Neural crest cell (in vitro differentiated cells): ENCODE measurements around the gene TK2. TPM values are rescaled to one million over a fixed set of nuclear protein-coding genes. Genes with fewer than 3 reads are reported as not detected.
"Not testable (repeated sequence)": the region's sequence is repeated elsewhere in the genome, so short reads cannot be mapped to it uniquely, and the experiment has no call there.

Experiments used
- DNase-seq: peaks from one replicate; pipeline ENCODE4 v3.0.0; 2021; ENCODE audit warnings: low read depth, mixed read lengths, low spot score
- H3K27ac Mint-ChIP-seq: one replicate; pipeline ENCODE4 v1.8.0; 2021; ENCODE audit warnings: mild to moderate bottlenecking, mixed read lengths; ENCODE audit not compliant: unreplicated experiment
- H3K27me3 Mint-ChIP-seq: 2 replicates; pipeline ENCODE4 v1.8.0; 2021; ENCODE audit warnings: low read depth, mild to moderate bottlenecking, mixed read lengths
- H3K36me3 Mint-ChIP-seq: 2 replicates; pipeline ENCODE4 v1.8.0; 2021; ENCODE audit warnings: low read depth, mild to moderate bottlenecking, mixed read lengths
- H3K4me1 Mint-ChIP-seq: 2 replicates; pipeline ENCODE4 v1.8.0; 2021; ENCODE audit warnings: mixed read lengths
- H3K4me3 Mint-ChIP-seq: one replicate; pipeline ENCODE4 v1.8.0; 2021; ENCODE audit warnings: mild to moderate bottlenecking, mixed read lengths
- H3K9me3 Mint-ChIP-seq: 2 replicates; pipeline ENCODE4 v1.8.0; 2021; ENCODE audit warnings: mixed read lengths
- total RNA-seq: library from RNA; stranded (reverse); gene quantifications from 2 replicates; pipeline ENCODE4 v1.2.1, GENCODE V29; 2021
- TF ChIP-seq, protein P1 (sequence below): fragments of 200-600 bp; sonication (generic); conservative IDR thresholded peaks from 2 replicates; pipeline ENCODE4 v1.5.0; 2021; ENCODE audit warnings: antibody characterized with exemption, mild to moderate bottlenecking

TK2 gene
- total RNA-seq, 1 donor from 2014 or later, result 16.3 TPM

GRCh38 chr16:66516808-66517585 lies 32.9 kb downstream of the TK2 start:
- TF ChIP-seq, protein P1, sequence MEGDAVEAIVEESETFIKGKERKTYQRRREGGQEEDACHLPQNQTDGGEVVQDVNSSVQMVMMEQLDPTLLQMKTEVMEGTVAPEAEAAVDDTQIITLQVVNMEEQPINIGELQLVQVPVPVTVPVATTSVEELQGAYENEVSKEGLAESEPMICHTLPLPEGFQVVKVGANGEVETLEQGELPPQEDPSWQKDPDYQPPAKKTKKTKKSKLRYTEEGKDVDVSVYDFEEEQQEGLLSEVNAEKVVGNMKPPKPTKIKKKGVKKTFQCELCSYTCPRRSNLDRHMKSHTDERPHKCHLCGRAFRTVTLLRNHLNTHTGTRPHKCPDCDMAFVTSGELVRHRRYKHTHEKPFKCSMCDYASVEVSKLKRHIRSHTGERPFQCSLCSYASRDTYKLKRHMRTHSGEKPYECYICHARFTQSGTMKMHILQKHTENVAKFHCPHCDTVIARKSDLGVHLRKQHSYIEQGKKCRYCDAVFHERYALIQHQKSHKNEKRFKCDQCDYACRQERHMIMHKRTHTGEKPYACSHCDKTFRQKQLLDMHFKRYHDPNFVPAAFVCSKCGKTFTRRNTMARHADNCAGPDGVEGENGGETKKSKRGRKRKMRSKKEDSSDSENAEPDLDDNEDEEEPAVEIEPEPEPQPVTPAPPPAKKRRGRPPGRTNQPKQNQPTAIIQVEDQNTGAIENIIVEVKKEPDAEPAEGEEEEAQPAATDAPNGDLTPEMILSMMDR, result no peak
- Mint-ChIP-seq H3K27me3 (no peaks in the 10 kb centered on the region), H3K4me1 (peaks cover 59% of the 10 kb centered on the region), H3K27ac (peak overlapping the region; percentile 100), H3K9me3 (no peaks in the 10 kb centered on the region), H3K4me3 (peak overlapping the region; percentile 82), H3K36me3 (peaks cover 11% of the 10 kb centered on the region)
- DNase-seq, result peak; percentile 53

DNA sequence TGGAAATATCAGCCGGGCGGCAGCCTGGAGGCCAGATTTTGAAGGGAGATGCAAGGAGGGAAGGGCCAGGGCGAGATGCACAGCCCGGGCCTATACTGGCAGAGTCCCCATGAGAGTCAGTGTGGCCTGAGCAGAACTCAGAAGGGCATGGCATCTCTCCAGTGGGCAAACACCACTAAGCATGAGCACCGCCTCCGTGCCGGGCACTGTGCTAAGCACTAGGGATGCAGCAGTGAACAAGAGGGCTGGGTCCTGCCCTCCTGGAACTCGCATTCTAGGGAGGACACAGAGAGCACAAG lies 33.5 kb downstream of the TK2 start:
- no peaks in the 10 kb centered on the region for H3K9me3 Mint-ChIP-seq
- peaks cover 59% of the 10 kb centered on the region for H3K4me1 Mint-ChIP-seq
- H3K27me3 Mint-ChIP-seq, result no peaks in the 10 kb centered on the region
- H3K4me3 Mint-ChIP-seq, result peak overlapping the region; percentile 52
- peaks cover 11% of the 10 kb centered on the region for H3K36me3 Mint-ChIP-seq
- TF ChIP-seq, protein P1, result no peak
- no peak for DNase-seq
- H3K27ac Mint-ChIP-seq, result peak overlapping the region; percentile 100

DNA sequence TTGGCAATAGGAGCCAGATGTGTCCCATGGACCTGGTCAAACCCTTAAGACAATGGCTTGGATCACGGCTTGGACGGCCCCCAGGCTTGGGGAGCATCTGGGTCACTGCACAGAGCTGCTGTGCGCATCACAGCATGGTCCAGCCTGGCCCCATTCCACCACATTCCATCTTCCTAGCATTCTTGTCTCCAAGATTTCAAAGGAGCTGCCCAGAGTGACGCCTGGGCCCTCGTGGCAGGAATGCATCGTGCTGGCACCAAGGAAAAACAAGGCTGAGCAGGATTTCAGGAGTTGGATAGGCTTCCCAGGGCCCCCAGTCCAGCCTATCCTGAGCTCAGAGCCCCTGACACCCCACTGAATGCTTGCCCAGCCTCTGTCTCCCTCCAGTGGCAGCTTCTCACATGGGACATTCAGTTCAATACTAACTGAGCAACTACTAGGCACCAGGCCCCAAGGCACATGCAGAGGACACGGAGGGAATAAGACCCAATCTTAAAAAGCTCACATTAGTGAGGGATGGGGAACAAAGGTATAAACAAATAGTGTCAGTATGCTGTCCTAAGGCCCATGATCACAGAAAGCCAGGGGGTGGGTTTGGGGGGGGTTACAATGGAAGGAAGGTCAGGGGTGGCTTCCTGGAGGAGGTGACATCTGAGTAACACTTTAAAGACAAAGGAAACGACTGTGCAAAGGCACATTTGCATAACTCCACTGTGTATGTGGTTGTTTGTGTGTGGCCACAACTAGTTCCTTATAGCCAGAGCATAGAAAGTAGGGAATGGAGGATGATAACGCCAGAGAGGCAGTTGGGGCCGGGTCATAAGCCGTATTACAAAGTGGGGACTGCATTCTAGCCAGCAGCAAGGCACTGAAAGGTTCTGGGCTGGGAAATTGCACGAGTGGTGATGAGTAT lies 34.1 kb downstream of the TK2 start:
- H3K27ac Mint-ChIP-seq, result peak overlapping the region; percentile 100
- H3K4me3 Mint-ChIP-seq, result peak overlapping the region; percentile 52
- TF ChIP-seq, protein P1, result peak; percentile 39
- H3K36me3 Mint-ChIP-seq, result peaks cover 11% of the 10 kb centered on the region
- H3K4me1 Mint-ChIP-seq, result peaks cover 63% of the 10 kb centered on the region
- no peaks in the 10 kb centered on the region for H3K9me3 Mint-ChIP-seq
- H3K27me3 Mint-ChIP-seq, result no peaks in the 10 kb centered on the region
- DNase-seq, result no peak

GRCh38 chr16:66514980-66515595 lies 34.8 kb downstream of the TK2 start:
- H3K36me3 Mint-ChIP-seq, H3K4me3 Mint-ChIP-seq, H3K9me3 Mint-ChIP-seq, H3K27me3 Mint-ChIP-seq, DNase-seq: not testable (repeated sequence)
- Mint-ChIP-seq H3K27ac (peak overlapping the region; percentile 97), H3K4me1 (peaks cover 62% of the 10 kb centered on the region)

DNA sequence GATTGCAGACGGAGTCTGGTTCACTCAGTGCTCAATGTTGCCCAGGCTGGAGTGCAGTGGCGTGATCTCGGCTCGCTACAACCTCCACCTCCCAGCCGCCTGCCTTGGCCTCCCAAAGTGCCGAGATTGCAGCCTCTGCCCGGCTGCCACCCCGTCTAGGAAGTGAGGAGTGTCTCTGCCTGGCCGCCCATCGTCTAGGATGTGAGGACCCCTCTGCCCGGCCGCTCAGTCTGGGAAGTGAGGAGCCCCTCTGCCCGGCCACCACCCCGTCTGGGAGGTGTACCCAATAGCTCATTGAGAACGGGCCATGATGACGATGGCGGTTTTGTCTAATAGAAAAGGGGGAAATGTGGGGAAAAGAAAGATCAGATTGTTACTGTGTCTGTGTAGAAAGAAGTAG lies 35.5 kb downstream of the TK2 start:
- H3K9me3 Mint-ChIP-seq, H3K4me3 Mint-ChIP-seq, DNase-seq, H3K27ac Mint-ChIP-seq, H3K27me3 Mint-ChIP-seq, H3K36me3 Mint-ChIP-seq: not testable (repeated sequence)
- H3K4me1 Mint-ChIP-seq, result peaks cover 62% of the 10 kb centered on the region

GRCh38 chr16:66513111-66513723 lies 36.7 kb downstream of the TK2 start:
- no peak for DNase-seq
- peak overlapping the region; percentile 0 for H3K27ac Mint-ChIP-seq
- H3K36me3 Mint-ChIP-seq, result peaks cover 7% of the 10 kb centered on the region
- H3K4me3 Mint-ChIP-seq, result no peak overlapping the region
- peaks cover 58% of the 10 kb centered on the region for H3K4me1 Mint-ChIP-seq
- H3K9me3 Mint-ChIP-seq, result no peaks in the 10 kb centered on the region
- no peaks in the 10 kb centered on the region for H3K27me3 Mint-ChIP-seq
- TF ChIP-seq, protein P1, result no peak
